ENCODE measurements around the gene KCTD6.

Gene KCTD6

DNA sequence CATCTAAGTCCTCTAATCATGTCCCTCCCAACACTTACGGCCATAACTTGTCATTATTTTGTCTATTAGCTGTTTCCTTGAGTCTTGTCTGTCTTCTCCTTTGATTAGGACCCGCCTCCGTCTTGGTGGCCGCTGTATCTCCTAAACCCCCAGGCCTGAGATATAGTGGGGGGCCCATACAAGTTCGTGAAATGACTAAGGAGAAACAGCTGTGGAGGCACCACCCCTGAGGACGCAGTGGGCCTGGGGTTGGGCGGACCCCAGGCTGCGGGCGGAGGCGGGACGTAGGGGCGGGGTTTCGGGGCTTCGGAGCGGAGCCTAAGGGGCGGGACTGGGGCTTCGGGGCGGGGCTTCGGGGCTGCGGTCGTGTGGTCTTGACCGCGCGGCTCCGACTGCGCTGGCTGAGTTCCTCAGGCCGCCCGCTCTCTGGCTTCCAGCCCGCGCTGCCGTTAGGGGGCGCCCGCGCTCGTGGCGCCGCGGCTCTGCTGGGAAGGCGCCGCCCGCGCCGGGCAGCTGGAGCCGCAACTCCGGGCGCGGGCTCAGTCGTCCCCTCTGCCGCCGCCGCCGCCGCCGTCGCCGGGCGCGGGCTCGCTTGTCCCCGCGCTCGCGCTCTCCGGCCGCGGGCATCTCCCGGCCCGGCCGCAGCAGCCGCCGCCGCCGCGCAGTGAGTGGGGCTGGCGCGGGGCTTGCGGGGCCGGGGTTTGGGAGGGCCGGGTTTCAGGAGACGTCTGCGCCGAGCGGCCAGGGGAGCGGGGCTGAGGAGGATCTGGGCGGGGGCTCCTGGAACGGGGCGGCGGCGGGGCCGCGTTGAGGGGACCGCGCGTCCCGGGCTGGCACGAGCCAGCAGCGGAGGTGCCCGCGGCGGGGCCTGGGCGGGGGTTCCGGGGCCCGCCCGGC lies at the start of gene KCTD6:
Gene KCTD6, plus strand, starts transcription at position 591 of the 897 bp plus-strand sequence. CDS start 6,660 bp downstream, outside the sequence.
- peak; percentile 94 for DNase-seq

DNA sequence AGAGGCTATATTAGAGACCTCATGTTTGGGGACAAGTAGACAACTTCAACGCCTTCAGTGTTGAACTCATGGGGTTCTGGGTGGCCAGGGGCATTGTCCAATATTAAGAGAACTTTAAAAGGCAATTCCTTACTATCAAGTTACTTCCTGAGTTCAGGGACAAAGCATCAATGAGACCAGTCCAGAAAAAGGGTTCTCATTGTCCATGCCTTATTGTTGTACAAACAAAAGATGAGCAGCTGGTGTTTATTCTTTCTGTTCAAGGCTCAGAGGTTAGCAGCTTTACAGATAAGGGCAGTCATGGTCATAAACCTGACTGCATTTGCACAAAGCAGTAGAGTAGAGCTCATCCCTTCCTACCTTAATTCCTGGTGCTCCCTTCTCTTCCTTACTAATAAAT lies 39.7 kb upstream of the KCTD6 start:
- no peak for DNase-seq

DNA sequence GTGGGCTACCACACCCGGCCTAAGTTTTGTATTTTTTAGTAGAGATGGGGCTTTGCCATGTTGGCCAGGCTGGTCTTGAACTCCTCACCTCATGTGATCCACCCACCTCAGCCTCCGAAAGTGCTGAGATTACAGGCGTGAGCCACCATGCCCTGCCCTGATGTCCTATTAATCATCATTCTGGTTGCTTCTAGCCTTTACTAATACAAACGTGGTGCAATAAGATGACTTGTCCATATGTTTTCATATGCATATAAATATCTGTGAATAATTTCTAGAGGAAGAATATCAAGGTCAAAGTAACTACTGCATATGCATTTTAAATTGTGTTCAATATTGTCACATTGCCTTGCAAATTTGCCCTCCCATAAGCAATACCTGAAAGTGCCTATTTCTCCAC lies 32.7 kb upstream of the KCTD6 start:
- DNase-seq: no peak

DNA sequence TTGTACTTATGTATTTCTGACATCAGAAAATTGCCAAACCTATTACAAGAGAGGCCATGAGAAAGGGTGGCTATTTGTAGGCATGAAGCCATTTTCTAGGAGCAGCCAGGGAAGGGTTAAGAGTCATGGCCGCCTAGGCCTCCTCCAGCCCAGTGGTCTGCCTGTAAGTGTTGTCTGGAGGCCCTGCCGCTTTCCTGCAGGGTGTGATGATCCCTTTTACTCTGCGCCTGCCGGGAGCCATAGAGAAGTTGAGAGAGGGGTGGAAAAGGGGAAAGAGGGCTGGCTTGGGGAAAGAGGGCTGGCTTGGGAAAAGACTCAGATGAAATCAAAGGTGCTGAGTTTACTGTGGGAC lies 29.1 kb upstream of the KCTD6 start:
- no peak for DNase-seq

DNA sequence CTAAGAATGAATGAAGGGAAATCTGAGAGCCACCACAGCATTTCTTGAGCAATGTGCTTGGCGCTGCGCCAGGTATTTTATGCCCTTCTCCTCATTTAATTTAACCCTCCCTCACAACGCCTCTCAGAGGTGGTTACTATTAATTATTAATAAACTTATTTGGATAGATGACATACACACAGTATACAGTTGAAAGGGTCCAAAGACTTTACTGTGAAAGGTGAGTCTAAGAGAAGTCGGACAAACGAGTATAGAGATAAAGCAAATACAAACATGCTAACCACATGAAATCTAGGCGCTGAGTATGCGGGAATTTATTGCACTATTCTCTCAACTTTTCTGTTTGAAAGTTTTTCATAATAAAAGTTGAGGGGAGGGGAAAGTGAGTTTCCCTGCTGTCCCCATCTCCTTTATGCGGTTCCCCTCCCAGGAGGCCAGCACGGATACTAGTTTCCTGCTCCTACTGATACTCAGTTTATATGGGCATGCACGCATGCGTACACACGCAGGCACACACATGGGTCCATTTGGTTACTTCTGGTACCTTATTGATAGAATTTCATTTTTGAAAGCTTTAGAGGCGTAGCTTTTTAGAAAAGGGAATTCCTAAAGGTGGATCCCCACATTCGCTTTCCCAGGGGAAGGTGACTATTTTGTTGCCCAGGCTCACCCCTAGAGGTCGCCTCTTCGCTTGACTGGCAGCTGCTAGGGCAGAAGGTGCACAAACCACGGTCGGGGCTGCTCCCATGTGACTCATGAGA lies 28.5 kb upstream of the KCTD6 start:
- DNase-seq: peak; percentile 94

DNA sequence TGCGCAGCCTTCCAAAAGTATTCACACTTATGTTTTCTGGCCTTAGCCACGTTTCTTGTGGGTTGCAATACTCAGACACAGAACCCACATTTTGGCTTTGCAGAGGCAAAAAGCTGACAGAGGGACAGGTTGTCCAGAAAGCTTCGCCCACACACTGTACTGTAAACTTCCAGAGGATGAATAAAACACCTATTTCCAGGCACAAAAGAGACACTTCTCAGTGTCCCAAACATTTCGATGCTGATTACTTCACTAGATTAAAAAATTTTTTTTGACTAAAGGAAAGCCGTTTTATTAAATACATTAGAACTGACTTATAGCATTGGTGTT lies 28.0 kb upstream of the KCTD6 start:
- no peak for DNase-seq

DNA sequence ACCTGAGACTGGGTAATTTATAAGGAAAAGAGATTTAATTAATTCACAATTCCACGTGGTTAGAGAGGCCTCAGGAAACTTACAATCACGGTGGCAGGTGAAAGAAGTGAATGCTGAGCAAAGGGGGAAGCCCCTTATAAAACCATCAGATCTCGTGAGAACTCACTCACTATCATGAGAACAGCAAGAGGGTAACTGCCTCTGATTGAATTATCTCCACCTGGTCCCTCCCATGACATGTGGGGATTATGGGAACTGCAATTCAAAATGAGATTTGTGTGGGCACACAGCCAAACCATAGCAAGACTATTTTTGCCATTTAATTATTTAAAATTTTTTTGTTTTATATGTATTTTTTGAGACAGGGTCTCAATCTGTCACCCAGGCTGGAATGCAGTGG lies 27.0 kb upstream of the KCTD6 start:
- DNase-seq: peak; percentile 64

DNA sequence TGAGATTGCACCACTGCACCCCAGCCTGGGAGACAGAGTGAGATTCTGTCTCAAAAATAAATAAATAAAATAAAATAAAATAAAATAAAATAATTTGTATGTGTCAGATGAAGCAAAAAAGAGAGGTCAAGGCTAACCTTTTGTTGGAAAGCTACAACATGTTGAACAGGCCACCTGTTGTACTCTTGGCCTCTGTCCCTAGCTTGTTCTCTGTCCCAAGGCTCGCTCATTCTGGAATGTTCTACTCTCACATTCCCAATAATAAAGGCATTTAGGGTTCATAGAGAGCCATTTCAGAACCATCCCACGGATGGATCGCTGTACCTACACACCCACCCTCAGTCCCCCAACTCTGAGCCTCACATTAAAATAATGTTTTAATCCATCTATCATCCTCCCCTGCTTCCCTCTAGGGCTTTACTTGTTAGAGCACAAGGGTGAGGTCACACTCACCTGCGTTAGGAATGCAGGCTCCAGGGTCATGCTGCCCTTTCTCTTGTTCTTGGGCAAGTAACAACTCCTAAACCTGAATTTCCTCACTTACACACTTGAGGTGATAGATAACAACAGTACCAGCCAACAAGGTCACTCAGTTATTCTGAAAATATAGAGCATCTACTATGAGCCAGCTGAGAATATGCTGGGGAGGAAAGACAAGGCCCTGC lies 24.9 kb upstream of the KCTD6 start:
- DNase-seq: no peak

DNA sequence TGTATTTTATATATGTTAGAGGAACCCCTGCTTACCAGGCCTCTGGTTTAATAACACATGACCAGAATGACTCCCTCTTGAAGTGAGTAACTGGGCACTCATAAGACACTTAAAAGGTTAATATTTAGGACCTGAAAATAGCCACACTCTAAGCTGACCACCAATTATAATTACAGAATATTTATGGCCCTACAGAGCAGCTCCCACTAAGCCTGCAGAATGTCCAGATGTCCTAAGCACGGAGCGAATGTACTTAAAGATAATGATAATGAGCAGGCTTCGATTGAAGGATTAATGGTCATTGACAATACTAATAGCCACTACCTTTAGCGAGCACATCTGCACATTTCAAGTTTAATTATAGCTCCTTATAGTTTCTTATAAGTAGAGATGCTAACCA lies 22.8 kb upstream of the KCTD6 start:
- DNase-seq: no peak

DNA sequence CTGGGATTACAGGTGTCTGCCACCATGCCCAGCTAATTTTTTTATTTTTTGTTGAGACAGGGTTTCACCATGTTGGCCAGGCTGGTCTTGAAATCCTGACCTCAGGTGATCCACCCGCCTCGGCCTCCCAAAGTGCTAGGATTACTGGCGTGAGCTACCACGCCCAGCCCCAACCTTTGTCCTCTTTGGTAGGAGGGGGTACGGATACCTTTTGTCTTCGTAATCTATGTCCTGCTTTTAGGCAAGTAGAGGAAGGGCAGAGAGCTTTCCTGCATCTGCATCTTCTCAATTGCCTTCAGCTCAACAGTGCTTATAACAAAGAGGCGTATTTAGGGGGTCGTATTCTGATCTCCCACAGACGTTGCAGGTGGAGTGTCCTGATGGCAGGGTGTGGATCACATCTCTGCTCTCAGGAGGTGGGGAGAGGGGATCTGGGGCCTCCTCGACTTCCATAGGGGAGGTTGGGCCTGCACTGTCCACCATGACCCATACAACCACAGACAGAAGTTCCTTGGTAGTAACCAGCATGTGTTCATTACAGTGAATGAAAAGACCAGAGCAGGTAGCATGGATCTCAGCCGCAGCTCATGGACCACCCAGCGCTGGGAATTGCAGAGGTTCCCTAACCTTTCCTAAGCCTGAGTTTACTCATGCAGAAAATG lies 21.4 kb upstream of the KCTD6 start:
- DNase-seq: no peak

DNA sequence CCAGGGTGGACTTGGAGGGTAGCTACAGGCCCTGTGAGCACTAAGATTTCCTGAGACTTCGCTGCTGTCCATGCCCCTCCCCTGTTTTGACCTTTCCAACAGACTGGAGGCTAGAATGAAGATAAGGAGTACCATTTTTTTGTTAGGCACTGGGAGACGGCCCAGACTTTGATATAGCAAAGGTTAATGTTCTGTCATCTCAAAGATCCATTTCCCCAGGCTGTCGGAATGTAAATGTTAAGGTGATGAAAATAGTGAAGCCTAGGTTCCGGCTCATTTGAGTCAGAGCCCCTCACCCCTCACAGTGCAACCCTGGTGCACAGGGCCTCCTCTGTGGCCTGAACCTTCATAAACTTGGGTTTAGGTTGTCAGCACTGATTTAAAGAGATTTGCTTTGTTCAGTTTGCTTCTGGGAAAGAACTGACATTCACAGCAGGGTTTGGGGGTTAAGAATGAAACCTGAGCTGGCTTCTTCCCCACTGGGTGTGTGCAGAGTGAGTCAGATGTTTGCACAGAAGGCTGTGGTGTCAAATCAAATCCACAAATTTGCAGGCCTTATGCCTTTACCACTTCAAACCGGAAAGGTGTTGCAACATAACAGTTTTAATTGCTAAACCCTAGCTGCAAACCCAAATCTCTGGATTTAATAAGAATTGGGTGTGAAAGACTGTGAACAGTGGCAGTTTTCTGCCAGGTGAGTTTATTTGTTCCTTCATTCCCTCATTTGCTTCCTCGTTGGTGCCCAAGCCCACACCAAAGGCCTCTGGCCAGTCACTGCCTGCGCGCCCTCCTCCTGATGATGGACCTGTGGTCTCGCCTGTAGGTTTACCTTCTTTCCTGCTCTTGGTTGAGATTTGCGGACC lies 20.6 kb upstream of the KCTD6 start:
- peak; percentile 97 for DNase-seq

DNA sequence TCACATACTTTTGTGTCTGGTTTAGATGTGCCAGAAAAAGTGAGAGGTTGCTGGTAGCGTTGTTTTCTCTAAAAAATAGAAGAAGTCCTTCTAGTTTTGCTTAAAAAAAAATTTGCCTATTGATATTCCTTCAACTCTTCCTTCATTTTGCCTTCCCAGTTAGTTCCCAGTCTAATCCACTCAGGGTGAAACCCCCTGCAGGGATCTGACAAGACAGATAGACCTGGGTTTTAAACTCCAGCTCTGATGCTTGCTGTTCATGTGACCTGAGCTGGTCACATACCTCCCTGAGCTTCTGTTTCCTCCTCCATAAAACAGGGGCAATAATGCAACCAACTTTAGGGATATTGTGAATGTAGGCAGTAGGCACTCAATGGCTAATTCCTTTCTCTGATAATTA lies 18.6 kb upstream of the KCTD6 start:
- no peak for DNase-seq

DNA sequence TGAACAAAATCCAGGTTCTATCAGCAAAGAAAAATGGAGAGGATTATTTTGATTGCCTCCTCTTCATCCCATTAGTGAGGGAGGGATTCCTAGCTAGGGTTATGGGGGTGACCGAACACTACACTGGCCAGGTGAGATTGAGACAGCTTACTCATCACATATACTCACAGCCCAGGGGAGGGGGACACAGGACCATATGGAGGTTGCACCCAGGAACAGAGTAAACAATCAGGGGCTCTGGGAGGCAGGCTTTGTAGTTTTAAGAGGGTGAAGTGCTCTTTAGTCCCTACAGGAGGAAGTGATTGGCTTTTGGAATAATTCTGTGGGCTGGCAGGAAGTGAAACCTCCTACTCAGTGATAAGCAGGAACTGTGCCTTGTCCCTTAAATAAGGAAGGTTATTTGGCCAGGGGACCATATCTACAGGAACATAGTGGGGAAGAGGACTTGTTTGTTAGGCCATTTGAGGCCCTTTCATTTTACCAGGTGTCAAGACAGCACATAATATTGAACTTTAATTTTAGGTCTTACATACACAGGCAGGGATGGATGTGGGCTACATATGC lies 17.5 kb upstream of the KCTD6 start:
- DNase-seq: no peak

DNA sequence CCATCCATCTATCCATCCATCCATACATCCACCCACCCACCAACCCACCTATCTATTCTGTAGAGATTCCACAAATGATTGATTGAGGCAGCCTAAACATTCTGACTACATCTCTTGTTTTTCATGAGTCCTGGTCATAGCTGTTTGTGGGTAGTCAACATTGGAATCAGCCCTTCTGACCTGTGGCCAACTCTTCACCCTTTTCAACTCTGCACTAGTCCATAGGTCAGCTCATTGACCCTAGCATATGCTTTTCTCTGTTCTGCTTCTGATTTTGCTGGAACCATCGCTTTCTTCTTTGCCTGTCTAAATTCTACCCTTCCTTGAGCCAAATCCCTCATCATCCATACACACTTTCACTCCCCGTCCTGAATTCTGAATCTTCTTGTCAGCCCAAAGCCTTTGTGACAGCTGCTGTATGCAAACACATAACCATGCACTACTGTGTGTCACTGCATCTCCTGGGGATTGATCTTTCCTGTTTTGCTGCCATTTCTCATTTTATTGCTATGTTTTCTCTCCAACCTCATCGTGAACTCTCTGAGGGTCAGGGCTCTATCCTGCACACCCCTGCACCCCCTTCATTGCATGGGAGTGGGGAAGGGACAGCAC lies 16.8 kb upstream of the KCTD6 start:
- DNase-seq: no peak

DNA sequence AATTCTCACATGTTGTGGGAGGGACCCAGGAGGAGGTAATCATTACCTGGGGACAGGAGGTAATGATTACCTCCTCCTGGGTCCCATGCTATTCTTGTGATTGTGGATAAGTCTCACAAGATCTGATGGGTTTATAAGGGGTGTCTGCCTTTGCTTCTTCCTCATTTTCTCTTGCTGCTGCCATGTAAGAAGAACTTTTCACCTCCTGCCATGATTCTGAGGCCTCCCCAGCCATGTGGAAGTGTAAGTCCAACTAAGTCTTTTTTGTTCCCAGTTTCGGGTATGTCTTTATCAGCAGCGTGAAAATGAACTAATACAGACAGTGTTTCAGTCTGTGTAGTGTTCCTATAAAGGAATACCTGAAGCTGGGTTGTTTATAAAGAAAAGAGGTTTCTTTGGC lies 13.1 kb upstream of the KCTD6 start:
- no peak for DNase-seq

DNA sequence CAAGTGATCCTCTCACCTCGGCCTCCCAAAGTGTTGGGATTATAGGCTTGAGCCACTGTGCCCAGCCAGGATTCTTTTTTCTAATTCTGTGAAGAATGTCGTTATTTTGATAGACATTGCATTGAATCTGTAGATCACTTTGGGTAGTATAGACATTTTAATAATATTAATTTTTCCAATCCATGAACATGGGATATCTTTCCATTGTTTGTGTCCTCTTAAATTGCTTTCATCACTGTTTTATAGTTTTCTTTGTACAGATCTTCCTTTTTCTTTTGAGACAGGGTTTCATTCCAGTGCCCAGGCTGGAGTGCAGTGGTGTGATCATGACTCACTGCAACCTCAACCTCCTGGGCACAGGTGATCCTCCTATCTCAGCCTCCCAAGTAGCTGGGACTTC lies 11.6 kb upstream of the KCTD6 start:
- DNase-seq: no peak

DNA sequence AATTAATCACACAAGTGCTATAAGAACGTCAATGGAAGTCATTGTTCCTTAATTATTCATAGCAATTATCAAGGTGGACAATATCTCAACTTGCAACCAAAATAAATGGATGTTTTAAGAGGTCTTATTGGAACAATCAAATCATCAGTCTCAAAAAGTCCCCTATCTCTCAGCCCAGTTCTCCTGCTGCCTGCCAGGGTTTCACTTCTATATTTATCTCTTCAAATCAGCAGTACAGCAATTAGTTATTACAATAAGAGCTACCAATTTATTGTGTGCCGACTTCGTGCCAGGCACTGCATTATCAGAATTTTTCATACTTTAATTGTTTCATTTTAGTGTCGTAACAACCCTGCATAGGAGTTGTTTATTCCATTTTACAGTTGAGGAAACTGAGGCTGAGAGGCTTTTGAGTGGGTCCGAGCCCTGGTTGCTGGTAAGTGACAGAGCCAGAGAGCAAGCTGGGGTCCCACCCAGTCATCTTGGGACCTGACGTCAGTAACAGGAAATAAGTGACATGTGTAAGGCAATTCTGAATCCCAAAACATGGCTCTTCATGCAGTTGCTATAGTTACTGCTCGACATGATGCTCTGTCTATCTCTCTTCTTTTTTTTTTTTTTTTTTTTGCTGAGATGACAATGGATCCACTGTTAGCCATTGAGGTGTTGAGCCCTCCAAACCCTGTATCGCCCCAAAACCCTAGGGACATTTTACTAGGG lies 8.8 kb upstream of the KCTD6 start:
- peak; percentile 54 for DNase-seq

DNA sequence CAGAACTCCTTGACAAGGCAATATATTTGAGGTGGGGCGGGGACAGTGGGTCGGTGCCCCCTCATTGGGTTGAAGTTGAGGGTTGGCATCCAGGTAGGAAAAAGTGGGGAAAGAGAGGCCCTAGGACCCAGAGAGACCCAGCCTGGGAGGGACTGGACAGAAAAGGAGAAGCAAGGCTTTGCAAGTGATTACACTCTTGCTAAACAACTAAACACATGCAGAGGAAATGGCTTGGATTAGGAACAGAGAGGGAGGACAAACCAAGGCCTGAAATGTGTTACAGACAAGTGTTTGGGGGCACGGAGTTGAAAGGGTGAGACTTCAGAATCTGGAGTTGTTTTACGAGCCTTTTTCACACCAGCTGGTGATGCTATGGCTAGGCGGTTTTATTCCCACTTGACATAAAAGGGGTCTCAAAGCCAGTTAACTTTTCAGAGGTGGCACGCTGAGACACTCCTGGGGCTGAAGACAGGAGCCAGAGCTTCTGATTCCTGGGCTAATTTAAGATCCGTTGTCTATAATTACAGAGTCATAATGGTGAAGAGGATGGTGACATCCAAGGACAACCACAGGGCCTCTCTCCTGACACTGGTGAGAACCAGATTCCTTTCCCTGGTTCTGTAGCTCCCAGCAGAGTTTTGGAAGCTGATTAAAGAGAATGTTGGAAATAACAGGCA lies 7.7 kb upstream of the KCTD6 start:
- no peak for DNase-seq

DNA sequence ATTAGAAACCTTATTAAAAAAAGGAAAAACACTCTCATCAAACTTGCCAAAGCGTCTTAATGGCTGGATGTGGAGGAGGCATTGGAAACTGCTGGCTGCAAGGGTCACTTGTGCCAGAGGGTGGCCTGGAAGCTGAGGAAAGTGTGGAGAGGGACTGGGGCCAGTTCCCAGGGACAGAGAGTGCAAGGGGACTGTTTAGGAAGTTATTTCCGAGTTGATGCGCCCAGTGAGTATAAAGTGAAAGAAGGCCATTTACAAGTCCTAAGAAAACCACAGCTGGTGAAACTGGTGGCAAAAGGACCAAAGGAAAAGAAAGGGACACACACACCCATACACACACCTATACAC lies 7.2 kb upstream of the KCTD6 start:
- no peak for DNase-seq

DNA sequence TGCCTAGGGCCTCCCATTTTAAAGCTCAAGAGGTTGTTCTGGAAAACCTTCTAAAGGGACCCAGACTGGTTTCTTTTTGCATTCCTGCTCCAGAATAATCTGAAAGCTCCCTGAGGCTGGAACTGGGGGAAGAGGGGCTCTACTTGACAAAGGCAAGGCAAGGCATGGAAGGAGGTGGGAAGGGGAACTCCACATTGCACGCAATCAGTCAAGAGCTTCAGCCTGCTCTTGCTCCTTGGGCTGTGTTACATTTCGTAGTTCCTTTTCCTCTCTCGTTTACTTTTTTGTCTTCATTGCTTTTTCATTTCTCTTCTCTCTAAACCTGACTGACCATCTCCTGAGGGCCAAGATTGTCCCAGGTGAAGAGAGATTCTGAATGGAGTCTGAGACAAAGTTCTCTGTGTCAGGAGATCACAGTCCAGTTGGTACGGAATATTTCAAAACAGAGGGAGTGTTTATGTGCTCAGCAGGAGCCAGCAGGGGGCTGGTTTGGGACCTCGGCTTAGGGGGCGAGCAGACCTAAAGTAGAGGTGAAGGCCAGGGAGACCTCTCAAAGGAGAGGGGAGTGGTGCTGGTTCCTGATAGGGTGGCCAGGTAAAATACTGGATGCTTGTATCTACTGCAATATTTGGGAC lies 6.0 kb upstream of the KCTD6 start:
- no peak for DNase-seq

All from activated CD4-positive, alpha-beta T cell treated with anti-CD3 and anti-CD28 coated beads, Interleukin-2, amount 50 U/mL, for 16 hours (primary cell).